HG02610 (cell line): ENCODE measurements around the gene STXBP1.

Source experiments
- ATAC-seq: cut with Tn5 transposase; IDR thresholded peaks from one replicate; pipeline ENCODE4 v1.9.1; 2021; ENCODE audit warnings: mild to moderate bottlenecking, moderate library complexity; ENCODE audit not compliant: unreplicated experiment

Gene STXBP1

GRCh38 chr9:127730262-127730661, 118.2 kb downstream of the STXBP1 start:
- no peak for ATAC-seq

DNA sequence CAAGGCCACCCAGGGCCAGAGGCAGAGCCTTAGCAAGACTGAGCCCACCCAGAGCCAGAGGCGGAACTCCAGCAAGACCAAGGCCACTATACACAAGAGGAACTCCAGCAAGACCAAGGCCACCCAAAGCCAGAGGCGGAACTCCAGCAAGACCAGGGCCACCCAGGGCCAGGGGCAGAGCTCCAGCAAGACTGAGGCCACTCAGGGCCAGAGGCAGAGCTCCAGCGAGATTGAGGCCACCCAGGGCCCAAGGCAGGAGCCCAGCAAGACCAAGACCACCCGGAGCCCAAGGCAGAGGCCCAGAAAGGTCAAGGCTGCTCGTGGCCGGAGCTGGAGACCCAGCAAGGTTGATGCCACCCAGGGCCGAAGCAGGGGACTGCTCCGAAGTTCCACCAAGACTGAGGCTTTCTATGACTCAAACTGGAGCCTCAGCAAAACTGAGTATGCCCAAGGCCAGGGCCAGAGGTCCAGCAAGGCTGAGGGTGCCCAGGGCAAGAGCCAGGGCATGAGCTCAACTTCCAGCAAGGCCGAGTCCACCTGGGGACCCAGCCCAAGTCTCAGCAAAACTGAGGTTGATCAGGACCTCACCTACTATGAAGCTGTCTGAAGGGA, 118.8 kb downstream of the STXBP1 start:
- ATAC-seq = no peak

GRCh38 chr9:127731938-127732337, 119.9 kb downstream of the STXBP1 start:
- ATAC-seq = no peak

GRCh38 chr9:127732444-127732843, 120.4 kb downstream of the STXBP1 start:
- ATAC-seq = no peak

DNA sequence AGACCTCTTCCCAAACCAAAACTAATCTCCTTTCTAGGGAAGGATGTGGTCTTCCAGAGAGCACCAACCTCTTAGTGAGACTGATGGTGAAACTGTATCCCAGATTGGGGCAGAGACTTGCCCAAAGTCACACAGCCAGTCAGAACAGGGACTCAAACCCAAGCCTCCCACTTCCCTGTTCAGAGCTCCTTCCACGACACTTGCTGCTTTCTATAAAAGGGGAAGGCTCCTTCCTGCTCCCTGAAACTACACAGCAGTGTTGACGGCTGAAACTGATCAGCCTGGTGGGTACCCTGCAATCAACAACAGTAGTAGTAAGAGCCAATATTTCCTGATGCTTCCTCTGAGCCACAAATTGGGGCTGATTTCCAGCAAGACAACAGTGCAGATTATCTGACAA, 121.5 kb downstream of the STXBP1 start:
- ATAC-seq = no peak

DNA sequence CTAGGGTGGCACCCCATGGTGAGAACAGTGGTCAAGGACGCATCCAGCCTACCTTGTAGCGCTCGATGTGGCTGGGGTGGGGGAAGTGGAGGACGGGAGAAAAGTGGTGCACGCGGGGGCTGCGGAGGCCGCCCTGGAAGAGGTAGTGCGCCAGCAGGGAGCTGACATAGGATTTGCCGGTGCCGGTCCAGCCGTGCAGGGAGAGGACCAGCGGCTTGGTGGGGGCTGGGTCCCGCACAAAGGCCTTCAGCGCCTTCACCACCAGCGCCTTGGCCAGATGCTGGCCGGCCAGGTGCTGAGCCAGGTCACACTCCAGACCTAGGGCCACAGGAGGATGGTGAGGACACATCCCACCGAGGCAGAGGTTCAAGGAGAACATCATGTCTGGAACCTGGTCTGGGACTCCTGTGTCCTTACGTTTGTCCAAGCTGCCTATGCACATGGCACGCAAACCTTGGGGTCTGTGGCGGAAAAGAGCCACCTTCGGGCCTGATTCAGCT, 122.2 kb downstream of the STXBP1 start:
- no peak for ATAC-seq

GRCh38 chr9:127734747-127735529, 122.9 kb downstream of the STXBP1 start, which contains the start of gene TOR2A:
Gene TOR2A, minus strand, starts transcription at chr9:127735294. Its CDS starts 24 bp downstream, at chr9:127735270.
- ATAC-seq = peak; percentile 85

DNA sequence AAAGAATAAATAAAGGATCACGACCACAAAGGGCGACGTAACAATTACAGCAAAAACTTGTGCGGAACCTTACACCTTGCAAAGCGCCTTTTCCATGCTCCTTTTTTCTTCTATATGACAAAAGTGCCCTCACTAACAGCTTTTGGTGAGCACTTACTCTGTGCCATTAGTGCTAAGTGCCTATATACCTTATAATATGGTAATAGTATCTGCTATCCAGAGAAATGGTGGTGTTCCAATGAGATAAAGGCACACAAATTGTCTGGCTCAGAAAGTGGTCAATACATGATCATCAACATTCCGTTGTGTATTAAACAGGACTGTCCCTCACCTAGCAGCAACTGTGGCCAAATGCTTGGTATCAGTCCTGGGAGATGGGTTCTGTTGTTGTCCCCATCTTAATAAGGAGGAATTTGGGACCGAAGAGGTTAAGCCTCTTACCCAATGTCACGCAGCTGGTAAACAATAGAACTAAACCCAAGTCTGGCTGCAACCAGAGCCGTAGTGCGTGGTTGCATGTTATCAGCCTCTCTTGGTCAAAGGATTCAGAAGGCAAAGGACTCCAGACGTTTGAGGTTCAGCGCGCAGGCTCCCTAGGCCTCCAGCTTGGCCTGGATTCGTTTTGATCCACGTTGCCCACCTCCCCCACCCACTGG, 123.6 kb downstream of the STXBP1 start:
- peak; percentile 1 for ATAC-seq

GRCh38 chr9:127738666-127739065, 126.6 kb downstream of the STXBP1 start:
- ATAC-seq = no peak

DNA sequence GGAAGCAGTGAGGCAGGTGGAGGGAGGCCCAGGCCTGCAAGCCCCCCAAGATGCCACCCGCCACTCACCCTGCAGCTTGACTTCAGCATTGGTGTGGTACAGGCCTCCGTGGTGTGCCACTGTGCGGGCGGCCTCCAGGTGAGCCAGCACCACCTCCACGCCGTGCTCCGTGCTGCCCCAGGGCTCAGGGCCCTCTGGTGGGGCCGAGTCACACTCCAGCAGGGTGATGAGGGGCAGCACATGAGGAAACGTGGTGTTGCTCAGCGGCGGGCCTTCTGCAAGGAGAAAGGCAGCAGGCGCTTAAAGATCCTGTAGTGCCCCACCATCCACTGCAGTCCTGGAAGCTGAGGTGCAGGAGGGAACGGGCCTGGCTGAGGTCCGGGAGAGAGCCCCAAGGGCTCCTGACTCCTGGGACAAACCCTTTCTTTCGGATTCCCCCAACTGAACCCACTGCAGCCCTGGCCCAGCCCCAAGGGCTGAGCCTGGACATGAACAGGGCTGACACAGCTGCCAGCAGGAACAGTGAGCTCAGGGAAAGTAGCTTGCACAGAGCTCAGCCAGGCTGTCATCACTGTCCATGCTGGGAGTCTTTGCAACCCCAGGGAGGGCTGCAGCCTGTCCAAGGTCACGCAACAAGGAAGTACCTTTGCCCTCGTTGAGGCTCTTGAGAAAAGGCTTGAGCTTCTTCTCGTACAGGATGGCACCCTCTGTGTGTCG, 127.7 kb downstream of the STXBP1 start:
- no peak for ATAC-seq

GRCh38 chr9:127741831-127742434, 129.9 kb downstream of the STXBP1 start:
- no peak for ATAC-seq
